Measurements from ENCODE around the gene TMEM125. TPM values are rescaled to one million over a fixed set of nuclear protein-coding genes. Genes with fewer than 3 reads are reported as not detected.

The TMEM125 gene
- total RNA-seq, 1 donor from 2014 or later = 188 TPM

DNA sequence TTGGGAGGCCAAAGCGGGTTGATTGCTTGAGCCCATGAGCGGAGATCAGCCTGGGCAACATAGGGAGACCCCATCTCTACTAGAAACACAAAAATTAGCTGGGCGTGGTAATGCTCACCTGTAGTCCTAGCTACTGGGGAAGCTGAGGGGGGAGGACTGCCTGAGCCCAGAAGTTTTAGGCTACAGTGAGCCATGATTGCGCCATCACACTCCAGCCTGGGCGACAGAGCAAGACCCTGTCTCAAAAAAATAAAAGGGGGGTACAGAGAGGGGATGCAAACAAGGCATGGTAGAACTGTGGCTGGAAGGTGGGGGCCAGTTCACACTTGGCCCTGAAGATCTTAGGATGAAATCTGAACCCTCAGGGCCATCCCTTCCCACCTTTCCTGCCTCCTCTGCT is 16.8 kb downstream of the TMEM125 start:
- Histone ChIP-seq H3K9me3 (no peaks in the 10 kb centered on the region), H3K4me3 (no peak overlapping the region), H3K27me3 (no peaks in the 10 kb centered on the region), H3K27ac (no peak overlapping the region), H3K36me3 (no peaks in the 10 kb centered on the region), H3K4me1 (peaks cover 13% of the 10 kb centered on the region)
- ATAC-seq (no peak), DNase-seq (no peak)
- TF ChIP-seq, protein P1, sequence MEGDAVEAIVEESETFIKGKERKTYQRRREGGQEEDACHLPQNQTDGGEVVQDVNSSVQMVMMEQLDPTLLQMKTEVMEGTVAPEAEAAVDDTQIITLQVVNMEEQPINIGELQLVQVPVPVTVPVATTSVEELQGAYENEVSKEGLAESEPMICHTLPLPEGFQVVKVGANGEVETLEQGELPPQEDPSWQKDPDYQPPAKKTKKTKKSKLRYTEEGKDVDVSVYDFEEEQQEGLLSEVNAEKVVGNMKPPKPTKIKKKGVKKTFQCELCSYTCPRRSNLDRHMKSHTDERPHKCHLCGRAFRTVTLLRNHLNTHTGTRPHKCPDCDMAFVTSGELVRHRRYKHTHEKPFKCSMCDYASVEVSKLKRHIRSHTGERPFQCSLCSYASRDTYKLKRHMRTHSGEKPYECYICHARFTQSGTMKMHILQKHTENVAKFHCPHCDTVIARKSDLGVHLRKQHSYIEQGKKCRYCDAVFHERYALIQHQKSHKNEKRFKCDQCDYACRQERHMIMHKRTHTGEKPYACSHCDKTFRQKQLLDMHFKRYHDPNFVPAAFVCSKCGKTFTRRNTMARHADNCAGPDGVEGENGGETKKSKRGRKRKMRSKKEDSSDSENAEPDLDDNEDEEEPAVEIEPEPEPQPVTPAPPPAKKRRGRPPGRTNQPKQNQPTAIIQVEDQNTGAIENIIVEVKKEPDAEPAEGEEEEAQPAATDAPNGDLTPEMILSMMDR (IDR thresholded peaks at IDR 0.05) = no peak
- intact Hi-C loops (cut with DNase I) = no loop called here

DNA sequence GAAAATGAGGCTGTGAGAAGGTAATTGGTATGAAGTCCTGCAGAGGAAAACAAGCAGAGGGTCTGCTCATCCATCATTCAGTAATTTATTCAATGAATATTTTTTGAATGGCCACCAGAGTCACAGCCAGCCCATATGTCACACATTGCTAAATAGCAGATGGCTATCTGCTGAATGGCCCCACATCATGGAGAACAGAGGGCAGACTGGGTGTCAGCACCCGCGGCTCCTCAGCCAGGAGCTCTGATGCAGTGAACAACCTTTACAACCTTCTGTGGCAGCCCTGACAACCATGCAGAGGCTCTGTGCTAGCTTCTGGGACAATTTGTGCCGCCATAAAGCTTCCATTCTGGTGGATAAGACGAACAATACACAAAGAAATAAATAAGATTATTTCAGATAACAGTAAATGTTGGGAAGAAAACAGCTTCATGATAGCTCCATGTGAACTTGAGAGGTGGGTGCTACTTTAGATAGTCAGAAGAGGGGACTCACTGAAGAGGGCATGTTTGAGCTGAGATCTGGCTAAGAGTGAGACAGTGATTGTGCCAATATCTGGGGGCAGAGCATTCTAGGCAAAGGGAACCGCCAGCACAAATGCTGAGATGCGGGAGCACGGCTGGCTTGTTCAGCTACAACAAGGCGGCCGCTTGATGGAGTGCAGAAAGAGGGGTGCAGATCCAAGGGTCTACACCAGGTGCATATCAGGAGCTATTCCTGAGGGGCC is 18.4 kb downstream of the TMEM125 start:
- Histone ChIP-seq H3K9me3 (no peaks in the 10 kb centered on the region), H3K4me3 (no peak overlapping the region), H3K27me3 (no peaks in the 10 kb centered on the region), H3K36me3 (no peaks in the 10 kb centered on the region), H3K27ac (no peak overlapping the region), H3K4me1 (peaks cover 3% of the 10 kb centered on the region)
- intact Hi-C loops (cut with DNase I) = no loop called here
- DNase-seq = peak; percentile 27
- no peak for ATAC-seq
- TF ChIP-seq, protein P1 (IDR thresholded peaks at IDR 0.05) = no peak

DNA sequence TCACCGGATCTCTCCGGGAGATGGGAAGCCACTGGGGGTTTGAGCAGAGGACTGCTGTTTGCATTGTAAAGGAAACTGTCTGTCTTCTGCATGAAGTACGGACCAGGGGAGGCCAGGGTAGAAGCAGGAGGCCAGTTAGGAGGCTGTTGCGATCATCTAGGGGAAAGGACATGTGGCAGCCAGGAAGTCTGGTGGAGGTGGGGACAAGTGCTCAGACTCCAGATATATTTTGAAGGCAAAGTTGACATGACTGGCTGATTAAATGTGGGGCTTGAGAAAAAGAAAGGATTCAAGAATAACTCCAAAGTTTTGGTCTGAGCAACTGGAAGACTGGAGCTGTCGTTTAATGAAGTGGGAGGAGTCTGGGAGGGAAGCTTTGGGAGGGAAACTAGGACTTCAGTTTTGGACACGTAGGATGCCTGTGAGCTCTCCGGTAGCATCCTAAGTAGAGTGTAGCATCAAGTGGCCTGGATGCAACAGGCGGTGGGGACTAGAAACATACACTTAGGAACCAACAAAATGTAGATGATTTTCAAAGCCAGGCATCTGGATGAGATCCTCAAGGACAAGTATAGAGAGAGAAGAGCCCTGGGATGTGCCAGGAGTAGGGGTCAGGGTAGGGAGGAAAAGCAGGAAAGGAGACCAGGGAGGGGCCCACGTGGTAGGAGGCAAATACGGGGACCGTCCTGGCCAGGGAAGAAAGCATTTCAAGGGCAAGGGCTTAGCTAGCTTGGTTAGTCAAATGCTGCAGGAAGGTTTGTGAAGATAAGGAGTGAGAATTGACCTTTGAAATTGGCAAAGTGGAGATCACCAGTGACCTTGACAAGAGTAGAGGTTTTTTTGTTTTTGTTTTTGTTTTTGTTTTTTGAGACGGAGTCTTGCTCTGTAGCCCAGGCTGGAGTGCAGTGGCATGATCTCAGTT is 19.3 kb downstream of the TMEM125 start:
- H3K27ac ChIP-seq = no peak overlapping the region
- intact Hi-C loops (cut with DNase I) = no loop called here
- H3K4me1 ChIP-seq = no peaks in the 10 kb centered on the region
- TF ChIP-seq, protein P1 (IDR thresholded peaks at IDR 0.05) = no peak
- H3K27me3 ChIP-seq = no peaks in the 10 kb centered on the region
- no peaks in the 10 kb centered on the region for H3K36me3 ChIP-seq
- H3K4me3 ChIP-seq = no peak overlapping the region
- peak; percentile 6 for DNase-seq
- ATAC-seq = no peak
- H3K9me3 ChIP-seq = no peaks in the 10 kb centered on the region

DNA sequence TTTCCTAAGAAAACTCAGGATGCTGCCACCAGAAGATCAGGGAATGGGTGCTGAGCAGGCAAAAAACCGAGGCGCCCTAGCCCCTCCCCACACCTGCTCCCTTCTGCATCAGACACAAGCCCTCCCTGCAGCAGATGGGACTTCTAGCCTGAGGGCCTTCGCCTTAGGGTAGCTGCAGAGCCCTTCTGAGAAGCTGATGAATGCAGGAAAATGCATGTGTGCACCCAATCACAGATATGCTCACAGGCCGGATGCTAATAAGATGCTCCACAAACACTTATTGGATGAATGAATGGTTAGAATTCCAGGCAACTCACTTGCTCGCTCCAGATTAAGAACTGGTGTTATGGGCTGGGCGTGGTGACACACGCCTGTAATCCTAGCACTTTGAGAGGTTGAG is 22.4 kb downstream of the TMEM125 start:
- intact Hi-C loops (cut with DNase I) = no loop called here
- H3K27ac ChIP-seq = no peak overlapping the region
- H3K36me3 ChIP-seq = no peaks in the 10 kb centered on the region
- H3K4me3 ChIP-seq = no peak overlapping the region
- no peaks in the 10 kb centered on the region for H3K9me3 ChIP-seq
- peaks cover 17% of the 10 kb centered on the region for H3K4me1 ChIP-seq
- DNase-seq (no peak), ATAC-seq (no peak)
- TF ChIP-seq, protein P1 (IDR thresholded peaks at IDR 0.05) = no peak
- no peaks in the 10 kb centered on the region for H3K27me3 ChIP-seq

DNA sequence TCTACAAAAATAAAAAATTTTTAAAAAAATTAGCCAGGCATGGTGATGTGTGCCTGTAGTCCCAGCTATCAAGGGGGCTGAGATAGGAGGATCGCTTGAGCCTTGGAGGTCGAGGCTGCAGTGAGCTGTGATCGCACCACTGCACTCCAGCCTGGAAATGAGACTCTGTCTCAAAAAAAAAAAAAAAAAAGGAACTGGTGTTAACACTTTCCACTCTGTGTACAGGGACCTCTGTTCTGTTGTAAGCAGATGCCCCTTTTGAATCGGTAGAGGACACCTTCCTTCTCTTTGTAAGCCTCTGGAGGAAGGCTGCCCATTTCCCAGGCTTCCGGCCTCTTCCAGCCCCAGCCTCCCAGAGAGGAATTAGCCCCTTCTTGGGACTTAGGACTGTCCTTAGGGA is 22.9 kb downstream of the TMEM125 start:
- DNase-seq (no peak), ATAC-seq (no peak)
- Histone ChIP-seq H3K4me1 (peaks cover 17% of the 10 kb centered on the region), H3K9me3 (no peaks in the 10 kb centered on the region), H3K27ac (no peak overlapping the region), H3K36me3 (no peaks in the 10 kb centered on the region), H3K27me3 (no peaks in the 10 kb centered on the region), H3K4me3 (no peak overlapping the region)
- intact Hi-C loops (cut with DNase I) = no loop called here
- TF ChIP-seq, protein P1 (IDR thresholded peaks at IDR 0.05) = no peak

Data from upper lobe of right lung (tissue), 1 donor.